Measurements from ENCODE around the gene TUBA1C. TPM values are rescaled to one million over a fixed set of nuclear protein-coding genes. Genes with fewer than 3 reads are reported as not detected.
A peak's percentile ranks its signal among the peaks of the same experiment; 100 is the strongest.
"Not testable (repeated sequence)": the region's sequence is repeated elsewhere in the genome, so short reads cannot be mapped to it uniquely, and the experiment has no call there.

TUBA1C gene
- total RNA-seq, 1 donor from 2014 or later: 355 TPM

DNA sequence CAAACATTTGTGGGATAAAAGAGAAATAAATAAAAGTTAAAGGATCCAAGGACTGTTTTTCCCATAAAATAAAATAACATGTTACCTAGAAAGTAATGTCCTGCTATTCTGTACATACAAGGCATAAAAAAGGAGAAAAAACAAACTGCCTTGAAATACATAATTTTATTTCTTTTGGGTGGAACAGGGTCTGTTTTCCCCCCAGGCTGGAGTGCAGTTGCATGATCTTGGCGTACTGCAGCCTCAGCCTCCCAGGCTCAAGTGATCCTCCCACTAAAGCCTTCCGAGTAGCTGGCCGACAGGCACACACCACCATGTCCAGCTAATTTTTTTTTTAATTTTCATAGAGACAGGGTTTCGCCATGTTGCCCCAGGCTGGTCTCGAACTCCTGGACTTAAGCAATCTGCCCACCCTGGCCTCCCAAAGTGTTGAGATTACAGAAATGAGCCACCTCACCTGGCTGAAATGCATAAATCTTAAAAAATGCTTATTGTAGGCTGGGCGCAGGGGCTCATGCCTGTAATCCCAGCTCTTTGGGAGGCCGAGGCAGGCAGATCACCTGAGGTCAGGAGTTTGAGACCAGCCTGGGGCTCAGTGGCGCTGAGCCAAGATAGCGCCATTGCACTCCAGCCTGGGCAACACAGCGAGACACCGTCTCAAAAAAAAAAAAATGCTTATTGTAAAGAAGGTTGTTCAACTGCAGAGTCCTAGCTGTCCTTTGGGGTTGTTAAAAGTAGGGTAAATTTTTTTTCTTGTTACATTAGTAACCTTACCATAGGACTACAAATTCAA lies 4.1 kb upstream of the TUBA1C start:
- Mint-ChIP-seq H3K4me3 (ENCODE audit: low read depth) (no peak overlapping the region), H3K27me3 (ENCODE audit: low read depth) (no peaks in the 10 kb centered on the region), H3K27ac (no peak overlapping the region), H3K36me3 (ENCODE audit: low read depth) (peaks cover 13% of the 10 kb centered on the region), H3K4me1 (ENCODE audit: low read depth) (peaks cover 25% of the 10 kb centered on the region), H3K9me3 (no peaks in the 10 kb centered on the region)
- intact Hi-C loops (cut with micrococcal nuclease): no loop called here
- DNase-seq (ENCODE audit: low spot score): no peak

DNA sequence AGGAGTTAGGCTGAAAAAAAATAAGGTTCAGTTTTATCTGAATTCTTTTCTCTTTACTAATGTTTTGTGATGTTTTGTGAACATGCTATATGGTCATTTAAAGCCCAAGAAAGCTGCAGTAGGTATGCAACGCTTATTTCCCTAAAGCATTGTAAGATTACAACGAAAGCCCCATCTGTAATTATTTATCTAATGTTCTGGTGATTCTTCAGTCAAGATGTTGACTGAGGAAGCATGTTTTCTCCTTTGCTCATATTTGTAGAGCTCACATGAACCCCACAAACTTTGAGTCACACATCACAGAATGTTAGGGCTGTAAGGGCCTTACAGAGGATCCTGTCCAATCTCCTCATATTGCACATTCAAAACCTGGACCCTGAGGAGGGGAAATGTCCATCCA lies 3.2 kb upstream of the TUBA1C start:
- intact Hi-C loops (cut with micrococcal nuclease): no loop called here
- Mint-ChIP-seq H3K4me1 (ENCODE audit: low read depth) (peaks cover 25% of the 10 kb centered on the region), H3K4me3 (ENCODE audit: low read depth) (no peak overlapping the region), H3K9me3 (no peaks in the 10 kb centered on the region), H3K27me3 (ENCODE audit: low read depth) (no peaks in the 10 kb centered on the region), H3K36me3 (ENCODE audit: low read depth) (peaks cover 20% of the 10 kb centered on the region), H3K27ac (no peak overlapping the region)
- no peak for DNase-seq (ENCODE audit: low spot score)

GRCh38 chr12:49263400-49263763 lies 1.5 kb upstream of the TUBA1C start:
- peak overlapping the region; percentile 87 for H3K4me3 Mint-ChIP-seq (ENCODE audit: low read depth)
- DNase-seq (ENCODE audit: low spot score): no peak
- no peaks in the 10 kb centered on the region for H3K9me3 Mint-ChIP-seq
- peaks cover 30% of the 10 kb centered on the region for H3K4me1 Mint-ChIP-seq (ENCODE audit: low read depth)
- H3K27me3 Mint-ChIP-seq (ENCODE audit: low read depth): no peaks in the 10 kb centered on the region
- peak overlapping the region; percentile 51 for H3K27ac Mint-ChIP-seq
- peaks cover 32% of the 10 kb centered on the region for H3K36me3 Mint-ChIP-seq (ENCODE audit: low read depth)
- intact Hi-C loops (cut with micrococcal nuclease): no loop called here

DNA sequence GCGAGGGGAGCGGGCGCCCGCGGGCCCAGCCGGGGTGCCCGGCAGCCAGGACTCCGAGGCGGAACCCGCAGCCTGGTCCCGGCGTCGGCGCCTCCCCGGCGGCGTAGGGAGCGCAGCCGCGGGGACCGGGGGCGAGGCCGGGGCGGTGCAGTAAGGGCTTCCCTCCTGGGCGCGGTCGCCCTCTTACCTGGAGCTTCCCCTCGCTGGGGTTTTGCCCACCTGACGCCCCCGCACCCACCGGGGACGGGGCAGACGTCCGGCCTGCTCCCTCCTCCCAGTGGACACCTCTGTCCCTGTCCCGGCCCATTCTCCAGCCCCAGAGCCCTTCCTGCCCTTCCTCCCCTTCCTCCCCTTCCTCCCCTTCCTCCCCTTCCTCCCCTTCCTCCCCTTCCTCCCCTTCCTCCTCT lies 413 bp upstream of the TUBA1C start:
- H3K27ac Mint-ChIP-seq: peak overlapping the region; percentile 98
- no peaks in the 10 kb centered on the region for H3K27me3 Mint-ChIP-seq (ENCODE audit: low read depth)
- DNase-seq (ENCODE audit: low spot score): no peak
- peak overlapping the region; percentile 100 for H3K4me3 Mint-ChIP-seq (ENCODE audit: low read depth)
- H3K9me3 Mint-ChIP-seq: no peaks in the 10 kb centered on the region
- peaks cover 43% of the 10 kb centered on the region for H3K36me3 Mint-ChIP-seq (ENCODE audit: low read depth)
- intact Hi-C loops (cut with micrococcal nuclease): loop anchor here (1.0 to 2.0 kb wide), 3 partner anchors 29 to 76 kb away; partner anchors contain the start of genes TROAP and TUBA1A
- peaks cover 39% of the 10 kb centered on the region for H3K4me1 Mint-ChIP-seq (ENCODE audit: low read depth)

DNA sequence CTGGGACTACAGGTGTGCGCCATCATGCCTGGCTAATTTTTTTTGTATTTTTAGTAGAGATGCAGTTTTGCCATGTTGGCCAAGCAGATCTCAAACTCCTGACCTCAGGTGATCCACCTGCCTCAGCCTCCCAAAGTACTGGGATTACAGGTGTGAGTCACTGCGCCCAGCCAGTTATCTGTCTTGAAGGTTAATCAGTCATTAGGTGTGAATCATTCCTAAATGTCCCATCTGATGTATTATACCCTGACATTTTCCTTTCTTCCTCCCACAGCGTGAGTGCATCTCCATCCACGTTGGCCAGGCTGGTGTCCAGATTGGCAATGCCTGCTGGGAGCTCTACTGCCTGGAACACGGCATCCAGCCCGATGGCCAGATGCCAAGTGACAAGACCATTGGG lies 4.3 kb downstream of the TUBA1C start:
- H3K27me3 Mint-ChIP-seq (ENCODE audit: low read depth); DNase-seq (ENCODE audit: low spot score); H3K4me3 Mint-ChIP-seq (ENCODE audit: low read depth); H3K27ac Mint-ChIP-seq; H3K9me3 Mint-ChIP-seq; intact Hi-C loops (cut with micrococcal nuclease): not testable (repeated sequence)
- Mint-ChIP-seq H3K36me3 (ENCODE audit: low read depth) (peaks cover 76% of the 10 kb centered on the region), H3K4me1 (ENCODE audit: low read depth) (peaks cover 27% of the 10 kb centered on the region)

- no peak overlapping the region for H3K4me3 Mint-ChIP-seq (ENCODE audit: low read depth)
- H3K27ac Mint-ChIP-seq: no peak overlapping the region
- no peak for DNase-seq (ENCODE audit: low spot score)
- H3K36me3 Mint-ChIP-seq (ENCODE audit: low read depth): peaks cover 57% of the 10 kb centered on the region
- no peaks in the 10 kb centered on the region for H3K27me3 Mint-ChIP-seq (ENCODE audit: low read depth)
- intact Hi-C loops (cut with micrococcal nuclease): no loop called here
- peaks cover 17% of the 10 kb centered on the region for H3K4me1 Mint-ChIP-seq (ENCODE audit: low read depth)
- no peaks in the 10 kb centered on the region for H3K9me3 Mint-ChIP-seq
Observed at GRCh38 chr12:49272790-49273725, 8.2 kb downstream of the TUBA1C start.

DNA sequence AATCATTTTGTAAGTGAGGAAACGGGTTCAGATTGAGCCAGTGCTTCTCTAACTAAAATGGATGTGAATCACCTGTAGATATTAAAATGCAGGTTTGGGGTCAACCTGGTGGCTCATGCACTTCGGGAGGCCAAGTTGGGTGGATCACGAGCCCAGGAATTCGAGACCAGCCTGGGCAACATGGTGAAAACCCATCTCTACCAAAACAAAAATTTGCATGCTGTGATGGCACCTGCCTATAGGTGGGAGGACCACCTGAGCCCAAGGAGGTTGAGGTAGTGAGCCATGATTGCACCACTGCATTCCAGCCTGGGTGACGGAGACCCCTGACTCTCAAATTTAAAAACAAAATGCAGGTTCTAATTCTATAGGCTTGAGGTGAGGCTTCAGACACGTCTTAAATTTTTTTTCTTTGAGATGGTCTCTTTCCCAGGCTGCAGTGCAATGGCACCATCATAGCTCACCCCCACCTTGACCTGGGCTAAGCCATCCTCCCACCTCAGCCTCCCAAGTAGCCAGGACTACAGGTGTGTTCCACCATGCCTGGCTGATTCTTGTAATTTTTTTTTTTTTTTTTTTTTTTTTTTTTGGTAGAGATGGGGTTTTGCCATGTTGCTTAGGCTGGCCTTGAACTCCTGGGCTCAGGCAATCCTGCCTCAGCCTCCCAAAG lies 9.0 kb downstream of the TUBA1C start:
- no peak overlapping the region for H3K27ac Mint-ChIP-seq
- no peaks in the 10 kb centered on the region for H3K27me3 Mint-ChIP-seq (ENCODE audit: low read depth)
- no peak for DNase-seq (ENCODE audit: low spot score)
- peaks cover 51% of the 10 kb centered on the region for H3K36me3 Mint-ChIP-seq (ENCODE audit: low read depth)
- peaks cover 12% of the 10 kb centered on the region for H3K4me1 Mint-ChIP-seq (ENCODE audit: low read depth)
- no peak overlapping the region for H3K4me3 Mint-ChIP-seq (ENCODE audit: low read depth)
- no peaks in the 10 kb centered on the region for H3K9me3 Mint-ChIP-seq
- intact Hi-C loops (cut with micrococcal nuclease): no loop called here

GRCh38 chr12:49274396-49275069 lies 9.7 kb downstream of the TUBA1C start:
- no peak for DNase-seq (ENCODE audit: low spot score)
- H3K36me3 Mint-ChIP-seq (ENCODE audit: low read depth): peaks cover 45% of the 10 kb centered on the region
- H3K4me3 Mint-ChIP-seq (ENCODE audit: low read depth): no peak overlapping the region
- H3K27me3 Mint-ChIP-seq (ENCODE audit: low read depth): peaks cover 3% of the 10 kb centered on the region
- H3K4me1 Mint-ChIP-seq (ENCODE audit: low read depth): peaks cover 7% of the 10 kb centered on the region
- no peak overlapping the region for H3K27ac Mint-ChIP-seq
- intact Hi-C loops (cut with micrococcal nuclease): no loop called here
- no peaks in the 10 kb centered on the region for H3K9me3 Mint-ChIP-seq

GRCh38 chr12:49276304-49277290 lies 11.7 kb downstream of the TUBA1C start:
- Mint-ChIP-seq H3K9me3 (no peaks in the 10 kb centered on the region), H3K27me3 (ENCODE audit: low read depth) (peaks cover 6% of the 10 kb centered on the region), H3K36me3 (ENCODE audit: low read depth) (peaks cover 25% of the 10 kb centered on the region), H3K4me1 (ENCODE audit: low read depth) (no peaks in the 10 kb centered on the region), H3K4me3 (ENCODE audit: low read depth) (no peak overlapping the region), H3K27ac (no peak overlapping the region)
- no peak for DNase-seq (ENCODE audit: low spot score)
- intact Hi-C loops (cut with micrococcal nuclease): no loop called here

DNA sequence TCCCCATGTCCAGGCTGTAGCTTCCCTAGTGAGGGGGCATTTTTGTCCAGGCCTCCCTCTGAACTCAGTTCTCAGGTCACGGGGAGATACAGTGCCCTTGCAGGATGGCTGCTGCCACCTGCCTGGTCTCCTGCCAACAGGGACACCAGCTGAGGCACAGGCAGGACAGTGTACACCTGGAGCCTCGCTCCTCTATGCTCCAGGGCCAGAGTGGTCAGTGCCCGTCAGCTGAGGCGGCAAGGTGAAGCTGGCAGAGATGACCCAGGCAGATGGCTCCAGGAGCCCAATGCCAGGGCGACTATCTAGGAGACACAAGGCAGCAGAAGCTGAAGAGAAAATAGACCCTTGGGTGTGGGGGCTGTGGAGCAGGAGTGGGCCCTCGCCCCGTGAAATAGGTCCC lies 12.6 kb downstream of the TUBA1C start:
- no peak for DNase-seq (ENCODE audit: low spot score)
- H3K9me3 Mint-ChIP-seq: no peaks in the 10 kb centered on the region
- intact Hi-C loops (cut with micrococcal nuclease): no loop called here
- H3K27ac Mint-ChIP-seq: no peak overlapping the region
- H3K4me1 Mint-ChIP-seq (ENCODE audit: low read depth): no peaks in the 10 kb centered on the region
- H3K27me3 Mint-ChIP-seq (ENCODE audit: low read depth): peaks cover 8% of the 10 kb centered on the region
- peaks cover 18% of the 10 kb centered on the region for H3K36me3 Mint-ChIP-seq (ENCODE audit: low read depth)
- H3K4me3 Mint-ChIP-seq (ENCODE audit: low read depth): no peak overlapping the region

DNA sequence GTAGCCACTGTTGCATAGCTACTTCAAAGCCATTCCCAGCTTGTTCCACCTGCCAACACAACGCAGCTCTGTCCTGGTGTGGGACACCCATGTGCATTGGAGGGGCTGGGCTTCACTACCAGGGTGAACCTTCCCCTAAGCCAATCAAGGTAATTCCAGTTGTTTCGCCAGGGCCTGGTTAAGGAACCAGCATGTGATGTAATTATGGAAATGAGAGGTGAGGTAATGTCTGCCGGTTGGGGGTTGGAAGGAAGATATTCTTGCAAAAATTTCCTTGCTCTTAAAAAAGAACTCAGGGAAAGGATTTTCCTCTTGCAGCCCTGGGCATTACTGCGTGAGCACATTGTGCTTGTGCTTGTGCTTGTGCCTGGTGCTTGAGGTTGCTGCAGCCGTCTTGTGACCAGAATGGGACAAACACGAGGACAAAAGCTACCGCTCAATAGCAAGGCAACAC lies 14.9 kb downstream of the TUBA1C start:
- Mint-ChIP-seq H3K9me3 (no peaks in the 10 kb centered on the region), H3K27me3 (ENCODE audit: low read depth) (peaks cover 15% of the 10 kb centered on the region), H3K4me1 (ENCODE audit: low read depth) (no peaks in the 10 kb centered on the region), H3K27ac (no peak overlapping the region), H3K36me3 (ENCODE audit: low read depth) (peaks cover under 1% of the 10 kb centered on the region), H3K4me3 (ENCODE audit: low read depth) (no peak overlapping the region)
- intact Hi-C loops (cut with micrococcal nuclease): no loop called here
- DNase-seq (ENCODE audit: low spot score): no peak
